ENCODE results near the gene BCKDHB.

- no peak for TF ChIP-seq CTCF (optimal IDR thresholded peaks at IDR 0.05 in 1 of 3, IDR thresholded peaks at IDR 0.05 in 1 of 3, conservative IDR thresholded peaks at IDR 0.05 in 1 of 3; ENCODE audit: extremely low read depth in 1 of 3, insufficient read depth in 2 of 3, low read length in 3 of 3)
- TF ChIP-seq EZH2 (IDR thresholded peaks at IDR 0.05; ENCODE audit: low read length) = no peak
Measured at GRCh38 chr6:80256691-80257090, 150.2 kb downstream of the BCKDHB start.
